ENCODE data around the gene DLL1. TPM values are rescaled to one million over a fixed set of nuclear protein-coding genes. Genes with fewer than 3 reads are reported as not detected.

The DLL1 gene
- total and polyA plus RNA-seq, 12 donors: 0.75 to 13.3 (median 7.7) TPM

GRCh38 chr6:170306324-170307079 is 15.6 kb upstream of the DLL1 start, which contains the start of gene FAM120B:
TSS of gene FAM120B (plus strand) at chr6:170306758. CDS start at chr6:170317391, 10,633 bp downstream.
- TF ChIP-seq POLR2A (IDR thresholded peaks at IDR 0.05) (peak; percentile 91 to 96), CTCF (IDR thresholded peaks at IDR 0.05) (no peak)
- Histone ChIP-seq H3K4me3 (peak within 1 kb of the TSS; percentile 73 to 84 (median 78)), H3K36me3 (replicated peaks in 1 of 2) (no peaks in the 10 kb centered on the region), H3K27me3 (no peaks in the 10 kb centered on the region), H3K9me3 (replicated peaks in 1 of 3) (no peaks in the 10 kb centered on the region), H3K27ac (peak within 1 kb of the TSS; percentile 43 to 98 (median 91)), H3K4me1 (replicated peaks in 1 of 2) (peaks cover 23 to 43% of the 10 kb centered on the region in 2 donors)
- peak; percentile 97 to 98 (median 97) for DNase-seq
- WGBS, 4 donors: 0% methylated on average over 7 to 97 of the region's 97 CpGs
- intact Hi-C loops (cut with DNase I): no loop called here

- no peaks in the 10 kb centered on the region for H3K9me3 ChIP-seq (replicated peaks in 1 of 3)
- WGBS, 4 donors: 13 to 36% (median 19%) methylated on average over 9 to 29 of the region's 29 CpGs
- no peaks in the 10 kb centered on the region for H3K36me3 ChIP-seq (replicated peaks in 1 of 2)
- peak overlapping the region in 2 of 5 donors; percentile 91 to 98 for H3K27ac ChIP-seq
- H3K4me1 ChIP-seq (replicated peaks in 1 of 2): peaks cover 23 to 43% of the 10 kb centered on the region in 2 donors
- intact Hi-C loops (cut with DNase I): no loop called here
- H3K27me3 ChIP-seq: no peaks in the 10 kb centered on the region
- DNase-seq: peak in 1 of 7 donors; percentile 21
- no peak for TF ChIP-seq POLR2A (IDR thresholded peaks at IDR 0.05)
- no peak for TF ChIP-seq CTCF (IDR thresholded peaks at IDR 0.05)
- H3K4me3 ChIP-seq: peak overlapping the region; percentile 39 to 84 (median 74)
These were observed 15.0 kb upstream of the DLL1 start for GRCh38 chr6:170305805-170306323.

DNA sequence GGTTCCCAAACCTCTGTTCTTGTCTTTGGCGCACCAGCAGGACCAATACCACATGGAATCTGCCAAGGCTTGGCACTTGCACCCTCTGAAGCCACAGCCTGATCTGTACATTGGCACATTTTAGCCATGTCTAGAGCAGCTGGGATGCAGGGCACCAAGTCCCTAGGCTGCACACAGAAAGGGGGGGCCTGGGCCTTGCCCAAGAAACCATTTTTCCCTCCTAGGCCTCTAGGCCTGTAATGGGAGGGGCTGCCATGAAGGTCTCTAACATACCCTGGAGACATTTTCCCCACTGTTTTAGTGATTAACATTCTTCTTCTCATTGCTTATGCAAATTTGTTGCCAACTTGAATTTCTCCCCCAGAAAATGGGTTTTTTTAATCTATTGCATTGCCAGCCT is 10.3 kb upstream of the DLL1 start:
- WGBS, 4 donors: 95 to 100% (median 96%) methylated on average over 1 of the region's 1 CpG; no CpG with 5 or more reads in 1 of the 4 donors
- no peak overlapping the region for H3K27ac ChIP-seq
- H3K36me3 ChIP-seq (replicated peaks in 1 of 2): no peaks in the 10 kb centered on the region
- H3K4me3 ChIP-seq: no peak overlapping the region
- H3K9me3 ChIP-seq (replicated peaks in 1 of 3): no peaks in the 10 kb centered on the region
- H3K27me3 ChIP-seq: peaks cover 15% of the 10 kb centered on the region
- DNase-seq: no peak
- peaks cover 8 to 16% of the 10 kb centered on the region in 2 donors for H3K4me1 ChIP-seq (replicated peaks in 1 of 2)
- intact Hi-C loops (cut with DNase I): no loop called here
- TF ChIP-seq POLR2A (IDR thresholded peaks at IDR 0.05): no peak
- no peak for TF ChIP-seq CTCF (IDR thresholded peaks at IDR 0.05)

DNA sequence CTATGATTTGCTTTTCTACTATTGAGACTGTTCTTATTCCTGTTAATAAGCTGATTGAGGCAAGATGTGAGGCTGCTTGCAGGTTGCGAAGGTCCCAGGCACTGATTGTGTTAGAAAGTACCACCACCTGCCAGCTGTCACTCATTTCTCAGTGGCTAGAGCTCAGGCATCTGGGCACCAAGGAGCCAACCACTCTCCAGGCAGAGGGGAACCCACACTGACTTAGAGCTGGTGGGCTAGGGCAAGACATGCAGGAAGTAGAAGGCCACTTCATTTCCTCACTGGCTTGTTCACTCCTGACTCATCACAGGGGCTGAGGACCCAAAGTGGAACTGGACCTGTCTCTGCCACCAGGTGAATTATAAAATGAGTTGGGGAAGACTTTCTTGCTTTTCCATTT is 7.8 kb upstream of the DLL1 start:
- TF ChIP-seq CTCF (IDR thresholded peaks at IDR 0.05): no peak
- no peak for TF ChIP-seq POLR2A (IDR thresholded peaks at IDR 0.05)
- no peak overlapping the region for H3K4me3 ChIP-seq
- H3K9me3 ChIP-seq (replicated peaks in 1 of 3): no peaks in the 10 kb centered on the region
- WGBS, 4 donors: 90 to 100% (median 97%) methylated on average over 1 of the region's 1 CpG
- DNase-seq: no peak
- intact Hi-C loops (cut with DNase I): no loop called here
- no peak overlapping the region for H3K27ac ChIP-seq
- H3K36me3 ChIP-seq (replicated peaks in 1 of 2): no peaks in the 10 kb centered on the region
- peaks cover 13 to 21% of the 10 kb centered on the region in 2 donors for H3K4me1 ChIP-seq (replicated peaks in 1 of 2)
- peaks cover 34% of the 10 kb centered on the region for H3K27me3 ChIP-seq
